ENCODE results near the gene SCO2.
A peak's percentile ranks its signal among the peaks of the same experiment; 100 is the strongest.

DNA sequence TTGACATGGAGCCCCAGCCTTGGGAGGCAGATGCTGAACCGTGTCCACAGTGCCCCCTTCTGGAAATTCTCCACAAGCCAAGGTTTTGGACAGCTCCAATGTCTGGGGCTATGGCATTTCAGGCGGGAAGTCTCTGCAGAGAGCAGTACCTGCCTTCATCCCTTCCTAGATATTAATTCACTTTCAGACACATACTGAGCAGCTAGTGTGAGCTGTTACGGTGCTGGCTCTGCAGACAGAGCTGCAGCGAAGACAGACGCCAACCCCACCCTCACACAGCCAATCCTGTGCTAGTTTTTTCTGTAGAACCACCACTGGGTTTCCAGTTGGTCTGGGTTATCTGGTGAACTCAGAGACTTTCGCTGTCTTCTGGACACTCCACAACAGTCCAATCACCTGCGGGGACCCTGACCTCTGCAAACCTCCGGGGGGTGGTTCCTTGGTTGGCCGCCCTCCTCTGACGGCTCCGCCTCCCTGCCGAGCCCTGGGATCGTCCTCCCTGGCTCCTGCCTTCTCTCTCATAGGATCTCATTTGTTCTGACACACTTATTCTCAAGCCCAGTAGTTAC lies 27.0 kb downstream of the SCO2 start:
- TF ChIP-seq, protein P1, sequence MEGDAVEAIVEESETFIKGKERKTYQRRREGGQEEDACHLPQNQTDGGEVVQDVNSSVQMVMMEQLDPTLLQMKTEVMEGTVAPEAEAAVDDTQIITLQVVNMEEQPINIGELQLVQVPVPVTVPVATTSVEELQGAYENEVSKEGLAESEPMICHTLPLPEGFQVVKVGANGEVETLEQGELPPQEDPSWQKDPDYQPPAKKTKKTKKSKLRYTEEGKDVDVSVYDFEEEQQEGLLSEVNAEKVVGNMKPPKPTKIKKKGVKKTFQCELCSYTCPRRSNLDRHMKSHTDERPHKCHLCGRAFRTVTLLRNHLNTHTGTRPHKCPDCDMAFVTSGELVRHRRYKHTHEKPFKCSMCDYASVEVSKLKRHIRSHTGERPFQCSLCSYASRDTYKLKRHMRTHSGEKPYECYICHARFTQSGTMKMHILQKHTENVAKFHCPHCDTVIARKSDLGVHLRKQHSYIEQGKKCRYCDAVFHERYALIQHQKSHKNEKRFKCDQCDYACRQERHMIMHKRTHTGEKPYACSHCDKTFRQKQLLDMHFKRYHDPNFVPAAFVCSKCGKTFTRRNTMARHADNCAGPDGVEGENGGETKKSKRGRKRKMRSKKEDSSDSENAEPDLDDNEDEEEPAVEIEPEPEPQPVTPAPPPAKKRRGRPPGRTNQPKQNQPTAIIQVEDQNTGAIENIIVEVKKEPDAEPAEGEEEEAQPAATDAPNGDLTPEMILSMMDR (IDR thresholded peaks at IDR 0.05) = peak; percentile 54 to 73 (median 60)
- TF ChIP-seq POLR2A (IDR thresholded peaks at IDR 0.05) = no peak

Measured in right lobe of liver (tissue), 4 donors.